ENCODE measurements around the gene IFITM5. TPM values are rescaled to one million over a fixed set of nuclear protein-coding genes. Genes with fewer than 3 reads are reported as not detected.

Gene IFITM5
- total and polyA plus RNA-seq, 8 donors, result 0.73 TPM; not detected in 7

DNA sequence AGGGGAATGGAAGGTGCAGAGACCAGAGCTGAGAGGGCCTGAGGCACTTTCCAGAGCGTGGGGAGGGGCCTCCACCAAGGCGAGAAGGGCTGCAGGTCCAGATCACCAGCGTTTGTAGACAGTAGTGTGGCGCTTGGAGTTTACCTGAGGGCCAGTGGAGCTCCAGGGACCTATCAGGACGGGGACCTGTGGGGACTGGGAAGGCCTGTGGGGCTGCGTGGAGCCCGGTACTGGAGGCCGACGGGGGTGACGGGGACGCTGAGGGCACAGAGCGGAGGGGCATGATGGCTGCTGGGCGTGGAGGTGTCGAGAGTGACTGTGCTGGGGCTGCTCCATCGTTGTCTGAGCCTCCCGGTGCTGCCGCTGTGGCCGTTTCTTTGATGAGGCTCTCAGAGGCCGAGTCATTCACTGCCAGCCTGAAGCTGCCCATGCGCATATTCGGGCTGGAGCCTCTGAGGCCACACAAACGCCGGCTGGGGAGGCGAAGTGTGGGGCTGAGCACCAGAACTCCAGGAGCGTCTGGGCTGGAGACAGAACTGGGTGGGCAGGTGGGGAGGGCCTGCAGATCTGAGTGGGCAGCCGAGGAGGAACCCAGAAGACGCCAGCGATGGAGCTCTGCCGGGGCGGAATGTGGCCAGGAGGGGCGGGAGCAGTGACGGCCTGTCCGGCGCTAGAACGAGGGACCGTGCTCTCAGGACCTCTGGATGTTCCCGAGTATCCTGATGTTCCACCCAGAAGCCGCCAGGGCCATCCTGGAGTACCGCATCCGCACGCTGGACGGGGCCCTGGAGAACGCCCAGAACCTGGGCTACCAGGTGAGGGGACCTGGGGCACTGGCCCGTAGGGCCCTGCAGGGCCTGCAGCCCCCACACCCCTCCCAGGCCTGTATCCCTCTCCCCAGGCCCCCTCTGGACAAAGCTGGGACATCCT lies 7.8 kb downstream of the IFITM5 start:
- no peak for DNase-seq
- WGBS, 5 donors, result 87 to 93% (median 89%) methylated on average over 38 to 44 of the region's 44 CpGs

DNA sequence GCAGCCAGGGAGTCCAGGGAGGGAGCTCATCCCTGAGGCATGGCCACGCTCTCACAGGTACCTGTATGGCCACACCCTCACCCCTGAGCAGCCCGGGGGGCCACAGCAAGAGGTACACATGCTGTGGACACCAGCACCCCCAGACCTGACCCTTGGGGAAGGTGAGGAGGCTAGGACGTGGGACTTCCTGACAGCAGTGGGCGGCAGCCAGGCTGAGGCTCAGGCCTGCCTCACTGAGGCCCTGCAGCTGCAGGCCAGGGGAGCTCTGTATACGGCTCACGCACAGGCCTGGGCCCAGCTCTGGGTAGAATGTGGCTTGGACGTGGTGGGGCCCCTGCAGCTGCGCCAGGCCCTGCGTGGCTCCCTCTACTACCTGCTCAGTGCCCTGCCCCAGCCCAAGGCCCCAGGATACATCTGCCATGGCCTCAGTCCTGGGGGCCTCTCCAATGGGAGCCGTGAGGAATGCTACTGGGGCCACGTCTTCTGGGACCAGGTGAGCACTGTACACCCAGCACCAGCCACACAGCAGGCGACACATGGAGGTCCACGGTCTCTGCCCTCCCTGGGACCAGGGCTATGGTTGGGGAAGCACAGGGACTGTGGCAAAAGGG lies 8.6 kb downstream of the IFITM5 start:
- intact Hi-C loops (cut with DNase I; ENCODE audit: low total_unique reads), result no loop called here
- WGBS, 5 donors, result 83 to 91% (median 89%) methylated on average over 3 to 13 of the region's 13 CpGs
- Histone ChIP-seq H3K36me3 (peaks cover 0 to 42% (median 33%) of the 10 kb centered on the region in 4 donors), H3K27ac (no peak overlapping the region), H3K4me3 (no peak overlapping the region), H3K4me1 (peaks cover 4 to 31% (median 28%) of the 10 kb centered on the region in 4 donors), H3K27me3 (peaks cover 0 to 19% (median 4%) of the 10 kb centered on the region in 3 donors), H3K9me3 (no peaks in the 10 kb centered on the region)
- no peak for TF ChIP-seq POLR2A (IDR thresholded peaks at IDR 0.05)
- no peak for TF ChIP-seq POLR2AphosphoS5 (IDR thresholded peaks at IDR 0.05)
- TF ChIP-seq, protein P1, sequence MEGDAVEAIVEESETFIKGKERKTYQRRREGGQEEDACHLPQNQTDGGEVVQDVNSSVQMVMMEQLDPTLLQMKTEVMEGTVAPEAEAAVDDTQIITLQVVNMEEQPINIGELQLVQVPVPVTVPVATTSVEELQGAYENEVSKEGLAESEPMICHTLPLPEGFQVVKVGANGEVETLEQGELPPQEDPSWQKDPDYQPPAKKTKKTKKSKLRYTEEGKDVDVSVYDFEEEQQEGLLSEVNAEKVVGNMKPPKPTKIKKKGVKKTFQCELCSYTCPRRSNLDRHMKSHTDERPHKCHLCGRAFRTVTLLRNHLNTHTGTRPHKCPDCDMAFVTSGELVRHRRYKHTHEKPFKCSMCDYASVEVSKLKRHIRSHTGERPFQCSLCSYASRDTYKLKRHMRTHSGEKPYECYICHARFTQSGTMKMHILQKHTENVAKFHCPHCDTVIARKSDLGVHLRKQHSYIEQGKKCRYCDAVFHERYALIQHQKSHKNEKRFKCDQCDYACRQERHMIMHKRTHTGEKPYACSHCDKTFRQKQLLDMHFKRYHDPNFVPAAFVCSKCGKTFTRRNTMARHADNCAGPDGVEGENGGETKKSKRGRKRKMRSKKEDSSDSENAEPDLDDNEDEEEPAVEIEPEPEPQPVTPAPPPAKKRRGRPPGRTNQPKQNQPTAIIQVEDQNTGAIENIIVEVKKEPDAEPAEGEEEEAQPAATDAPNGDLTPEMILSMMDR (IDR thresholded peaks at IDR 0.05), result no peak
- no peak for TF ChIP-seq EP300 (IDR thresholded peaks at IDR 0.05)
- no peak for DNase-seq

More for the DNA sequence above, 7.8 kb downstream of the IFITM5 start:
- H3K36me3 ChIP-seq, result peaks cover 0 to 42% (median 33%) of the 10 kb centered on the region in 4 donors
- no peaks in the 10 kb centered on the region for H3K9me3 ChIP-seq
- intact Hi-C loops (cut with DNase I; ENCODE audit: low total_unique reads), result no loop called here
- peaks cover 4 to 31% (median 28%) of the 10 kb centered on the region in 4 donors for H3K4me1 ChIP-seq
- peaks cover 0 to 22% (median 4%) of the 10 kb centered on the region in 3 donors for H3K27me3 ChIP-seq
- H3K27ac ChIP-seq, result no peak overlapping the region
- no peak overlapping the region for H3K4me3 ChIP-seq
- TF ChIP-seq EP300 (IDR thresholded peaks at IDR 0.05) (no peak), POLR2A (IDR thresholded peaks at IDR 0.05) (no peak), POLR2AphosphoS5 (IDR thresholded peaks at IDR 0.05) (no peak)
- TF ChIP-seq, protein P1 (IDR thresholded peaks at IDR 0.05), result no peak

GRCh38 chr11:289712-290620 lies 9.4 kb downstream of the IFITM5 start:
- Histone ChIP-seq H3K36me3 (peaks cover 0 to 39% (median 31%) of the 10 kb centered on the region in 4 donors), H3K9me3 (no peaks in the 10 kb centered on the region), H3K4me3 (peak overlapping the region; percentile 63 to 87 (median 76)), H3K27ac (peak overlapping the region in 3 of 5 donors; percentile 72 to 83 (median 81)), H3K4me1 (peaks cover 4 to 31% (median 28%) of the 10 kb centered on the region in 4 donors), H3K27me3 (peaks cover 0 to 26% (median 4%) of the 10 kb centered on the region in 3 donors)
- no peak for DNase-seq
- WGBS, 5 donors, result 84 to 87% (median 86%) methylated on average over 38 to 48 of the region's 48 CpGs
- TF ChIP-seq POLR2A (IDR thresholded peaks at IDR 0.05), result no peak
- TF ChIP-seq POLR2AphosphoS5 (IDR thresholded peaks at IDR 0.05), result no peak
- TF ChIP-seq, protein P1 (IDR thresholded peaks at IDR 0.05), result no peak
- TF ChIP-seq EP300 (IDR thresholded peaks at IDR 0.05), result no peak
- intact Hi-C loops (cut with DNase I; ENCODE audit: low total_unique reads), result no loop called here
